Smooth muscle cell (in vitro differentiated cells): Measurements from ENCODE around the gene GAST. TPM values are rescaled to one million over a fixed set of nuclear protein-coding genes. Genes with fewer than 3 reads are reported as not detected.

Source experiments
- DNase-seq: peaks from one replicate; lab custom pipeline; 2025; ENCODE audit not compliant: unreplicated experiment; lab: John Stamatoyannopoulos, UW
- H2AFZ ChIP-seq: fragments of 200-600 bp; sonication (generic); 2 replicates; pipeline ENCODE4 v1.6.0; 2016; ENCODE audit warnings: antibody characterized with exemption, low read depth, mild to moderate bottlenecking
- H3F3A ChIP-seq: fragments of 200-600 bp; sonication (generic); 2 replicates; pipeline ENCODE4 v1.6.0; 2017; ENCODE audit warnings: antibody characterized with exemption, low read depth
- H3K27ac ChIP-seq: fragments of 200-600 bp; sonication (generic); 2 replicates; pipeline ENCODE4 v1.5.1; 2016; ENCODE audit warnings: low read depth, mild to moderate bottlenecking
- H3K27me3 ChIP-seq: fragments of 200-600 bp; sonication (generic); 2 replicates; pipeline ENCODE4 v1.6.1; 2016; ENCODE audit warnings: low read depth, mild to moderate bottlenecking
- H3K36me3 ChIP-seq: fragments of 200-600 bp; sonication (generic); 2 replicates; pipeline ENCODE4 v1.5.1; 2016; ENCODE audit warnings: low read depth
- H3K4me1 ChIP-seq: fragments of 200-600 bp; sonication (generic); 2 replicates; pipeline ENCODE4 v1.5.1; 2016; ENCODE audit warnings: low read depth
- H3K4me2 ChIP-seq: fragments of 200-600 bp; sonication (generic); 2 replicates; pipeline ENCODE4 v1.6.0; 2016; ENCODE audit warnings: mild to moderate bottlenecking
- H3K4me3 ChIP-seq: fragments of 200-600 bp; sonication (generic); 2 replicates; pipeline ENCODE4 v1.5.1; 2016; ENCODE audit warnings: mild to moderate bottlenecking
- H3K79me2 ChIP-seq: fragments of 200-600 bp; sonication (generic); 2 replicates; pipeline ENCODE4 v1.6.0; 2016; ENCODE audit warnings: low read depth, mild to moderate bottlenecking
- H3K9ac ChIP-seq: fragments of 200-600 bp; sonication (generic); 2 replicates; pipeline ENCODE4 v1.6.0; 2016; ENCODE audit warnings: low read depth
- H3K9me3 ChIP-seq: fragments of 200-600 bp; sonication (generic); replicated peaks from 2 replicates; pipeline ENCODE4 v1.5.1; 2016; ENCODE audit warnings: low read depth
- H4K20me1 ChIP-seq: fragments of 200-600 bp; sonication (generic); 2 replicates; pipeline ENCODE4 v1.6.0; 2016; ENCODE audit warnings: low read depth
- CTCF ChIP-seq: fragments of 200-600 bp; sonication (generic); IDR thresholded peaks from 2 replicates; pipeline ENCODE4 v1.5.1; 2017; ENCODE audit warnings: borderline replicate concordance, mild to moderate bottlenecking, antibody characterized with exemption; ENCODE audit not compliant: insufficient read depth, poor library complexity, severe bottlenecking
- WGBS: methylation state at CpG from one replicate; pipeline ENCODE4 v1.1.7; 2016; ENCODE audit warnings: low lambda C conversion rate; 5-methylcytosine and 5-hydroxymethylcytosine counted together
- polyA plus RNA-seq: library from polyadenylated mRNA; unstranded; fragments of >200 nt; fragmentation: Nextera tagmentation; extraction: Ambion mirVana; gene quantifications from 2 replicates; pipeline ENCODE4 v1.2.1, GENCODE V29; 2016
- total RNA-seq: library from RNA; depleted of rRNA; stranded (reverse); fragments of >200 nt; gene quantifications from 2 replicates; pipeline ENCODE4 v1.2.3, GENCODE V29; 2014

GAST gene
- total and polyA plus RNA-seq, 2 experiments from 2014 or later: 1.2 TPM; not detected in 1

GRCh38 chr17:41689497-41690299 is 22.4 kb upstream of the GAST start:
- Histone ChIP-seq H3K9ac (peak overlapping the region; percentile 100), H4K20me1 (peaks cover 52% of the 10 kb centered on the region), H3K4me1 (peaks cover 16% of the 10 kb centered on the region), H3F3A (peaks cover 40% of the 10 kb centered on the region), H3K4me3 (peak overlapping the region; percentile 99), H3K79me2 (peaks cover 29% of the 10 kb centered on the region), H2AFZ (no peak overlapping the region), H3K4me2 (peak overlapping the region; percentile 98), H3K9me3 (no peaks in the 10 kb centered on the region), H3K27ac (peak overlapping the region; percentile 100), H3K27me3 (no peaks in the 10 kb centered on the region), H3K36me3 (peaks cover 22% of the 10 kb centered on the region)
- DNase-seq: no peak
- WGBS: 7% methylated on average over 19 of the region's 27 CpGs
- peak; percentile 65 for TF ChIP-seq CTCF

- peaks cover 22% of the 10 kb centered on the region for H3K36me3 ChIP-seq
- H3K27ac ChIP-seq: peak overlapping the region; percentile 100
- H3K27me3 ChIP-seq: no peaks in the 10 kb centered on the region
- peaks cover 44% of the 10 kb centered on the region for H3F3A ChIP-seq
- H4K20me1 ChIP-seq: peaks cover 55% of the 10 kb centered on the region
- 73% methylated on average over 2 of the region's 2 CpGs for WGBS
- H3K9ac ChIP-seq: peak overlapping the region; percentile 100
- H3K9me3 ChIP-seq: no peaks in the 10 kb centered on the region
- no peak for DNase-seq
- TF ChIP-seq CTCF: no peak
- H3K4me1 ChIP-seq: peaks cover 16% of the 10 kb centered on the region
- H3K4me3 ChIP-seq: peak overlapping the region; percentile 99
- no peak overlapping the region for H2AFZ ChIP-seq
- H3K4me2 ChIP-seq: peak overlapping the region; percentile 98
- H3K79me2 ChIP-seq: peaks cover 29% of the 10 kb centered on the region
These were observed 21.6 kb upstream of the GAST start for GRCh38 chr17:41690497-41690896.

GRCh38 chr17:41691031-41691777 is 20.9 kb upstream of the GAST start:
- no peak overlapping the region for H2AFZ ChIP-seq
- no peak for TF ChIP-seq CTCF

More at GRCh38 chr17:41691031-41691777, 20.9 kb upstream of the GAST start:
- Histone ChIP-seq H3K4me3 (peak overlapping the region; percentile 99), H3K27ac (peak overlapping the region; percentile 100), H3K36me3 (peaks cover 22% of the 10 kb centered on the region), H3K9ac (peak overlapping the region; percentile 100), H3F3A (peaks cover 47% of the 10 kb centered on the region), H3K4me1 (peaks cover 16% of the 10 kb centered on the region), H3K9me3 (no peaks in the 10 kb centered on the region), H3K27me3 (no peaks in the 10 kb centered on the region), H3K4me2 (peak overlapping the region; percentile 98), H3K79me2 (peaks cover 29% of the 10 kb centered on the region), H4K20me1 (peaks cover 56% of the 10 kb centered on the region)
- 94% methylated on average over 10 of the region's 10 CpGs for WGBS
- no peak for DNase-seq
